ENCODE measurements around the gene FAM131B.

GRCh38 chr7:143320620-143321019, 41.9 kb downstream of the FAM131B start:
- TF ChIP-seq ZFP3 (CRISPR knock-in tag; IDR thresholded peaks at IDR 0.05) (no peak), PATZ1 (CRISPR knock-in tag; IDR thresholded peaks at IDR 0.05; ENCODE audit: borderline replicate concordance) (no peak), GLIS3 (CRISPR knock-in tag; IDR thresholded peaks at IDR 0.05) (no peak), ZFP30 (CRISPR knock-in tag; IDR thresholded peaks at IDR 0.05) (no peak), ZNF70 (CRISPR knock-in tag; IDR thresholded peaks at IDR 0.05) (no peak), ESRRG (CRISPR knock-in tag; IDR thresholded peaks at IDR 0.05) (no peak)

Measured in SK-N-SH treated with all-trans-retinoic acid at 6 μM for 48 hours (cell line).